ENCODE results near the gene UNC50.

DNA sequence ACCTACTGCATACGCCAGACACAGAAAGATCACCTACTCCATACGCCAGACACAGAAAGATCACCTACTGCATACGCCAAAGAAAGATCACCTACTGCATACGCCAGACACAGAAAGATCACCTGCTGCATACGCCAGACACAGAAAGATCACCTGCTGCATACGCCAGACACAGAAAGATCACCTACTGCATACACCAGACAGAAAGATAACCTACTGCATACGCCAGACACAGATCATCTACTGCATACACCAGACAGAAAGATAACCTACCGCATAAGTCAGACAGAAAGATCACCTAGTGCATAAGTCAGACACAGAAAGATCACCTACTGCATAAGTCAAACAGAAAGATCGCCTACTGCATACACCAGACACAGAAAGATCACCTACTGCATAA lies 25.9 kb upstream of the UNC50 start:
- no peak for TF ChIP-seq CTCF (IDR thresholded peaks at IDR 0.05)
- no peak for TF ChIP-seq POLR2A (IDR thresholded peaks at IDR 0.05)

Measured in body of pancreas (tissue), 4 donors.